ENCODE data around the gene STUB1. TPM values are rescaled to one million over a fixed set of nuclear protein-coding genes. Genes with fewer than 3 reads are reported as not detected.

The STUB1 gene
- 100 to 1,000 TPM; 126 to 160 TPM for total RNA-seq
- polyA plus RNA-seq (ENCODE audit: insufficient read depth, low read depth, low replicate concordance) = 93.3 TPM
- long read RNA-seq, donor 1, transcript STUB1-201 (7 exons, 1,472 nt) = major isoform, 45 of 58 reads
- long read RNA-seq, donor 1, transcript STUB1-204 (6 exons, 875 nt) = minor isoform, 9 of 58 reads
- long read RNA-seq, donor 1, partial matches to known transcripts = 0 of 58 reads
- long read RNA-seq, donor 1, other reads (novel, unspliced or antisense) = 0 of 58 reads
- long read RNA-seq, donor 2, transcript STUB1-201 (7 exons, 1,472 nt) = major isoform, 36 of 50 reads
- long read RNA-seq, donor 2, partial matches to known transcripts = 0 of 50 reads
- long read RNA-seq, donor 2, other reads (novel, unspliced or antisense) = 8 of 50 reads

- Histone ChIP-seq H3K9me3 (no peaks in the 10 kb centered on the region), H3K27me3 (no peaks in the 10 kb centered on the region), H3K4me1 (peaks cover 41% of the 10 kb centered on the region), H3K27ac (peak within 1 kb of the TSS; percentile 86 to 96), H3K36me3 (ENCODE audit: low read depth, missing control alignments) (no peaks in the 10 kb centered on the region), H3K4me3 (peak within 1 kb of the TSS; percentile 69 to 85)
- DNase-seq = peak; percentile 94
- intact Hi-C loops (cut with DNase I; ENCODE audit: low total_unique reads) = no loop called here
- WGBS, 2 donors = 0 to 1% methylated on average over 12 to 87 of the region's 91 CpGs
- TF ChIP-seq CTCF (IDR thresholded peaks at IDR 0.05) (no peak), POLR2A (IDR thresholded peaks at IDR 0.05) (no peak)
Observed at GRCh38 chr16:679814-680624, at the start of gene STUB1. Gene STUB1, plus strand, starts transcription at chr16:680410. Its CDS starts 116 bp downstream, at chr16:680526.

- H3K4me1 ChIP-seq = peaks cover 27% of the 10 kb centered on the region
- H3K36me3 ChIP-seq (ENCODE audit: low read depth, missing control alignments) = no peaks in the 10 kb centered on the region
- H3K27ac ChIP-seq = no peak within 1 kb of the TSS
- peak; percentile 38 for DNase-seq
- whole genome bisulfite sequencing, 2 donors = 27 to 37% methylated on average over 6 to 23 of the region's 23 CpGs
- H3K27me3 ChIP-seq = no peaks in the 10 kb centered on the region
- no peak for TF ChIP-seq POLR2A (IDR thresholded peaks at IDR 0.05)
- no peak for TF ChIP-seq CTCF (IDR thresholded peaks at IDR 0.05)
- no peak within 1 kb of the TSS for H3K4me3 ChIP-seq
- intact Hi-C loops (cut with DNase I; ENCODE audit: low total_unique reads) = loop anchor here (10.0 kb wide), 1 partner anchor 46 kb away; no protein-coding TSS in a partner anchor
- no peaks in the 10 kb centered on the region for H3K9me3 ChIP-seq
Observed at GRCh38 chr16:630815-631405, 49.3 kb upstream of the STUB1 start, which contains the start of gene WFIKKN1. Gene WFIKKN1, plus strand, starts transcription at chr16:630985. Its CDS starts 269 bp downstream, at chr16:631254.

- intact Hi-C loops (cut with DNase I; ENCODE audit: low total_unique reads) = loop anchor here (10.0 kb wide), 1 partner anchor 47 kb away; no protein-coding TSS in a partner anchor
- Histone ChIP-seq H3K27ac (no peak overlapping the region), H3K9me3 (no peaks in the 10 kb centered on the region), H3K4me3 (no peak overlapping the region), H3K36me3 (ENCODE audit: low read depth, missing control alignments) (no peaks in the 10 kb centered on the region), H3K27me3 (no peaks in the 10 kb centered on the region), H3K4me1 (peaks cover 27% of the 10 kb centered on the region)
- 63 to 67% methylated on average over 9 of the region's 9 CpGs for WGBS, 2 donors
- DNase-seq = no peak
- TF ChIP-seq POLR2A (IDR thresholded peaks at IDR 0.05) (no peak), CTCF (IDR thresholded peaks at IDR 0.05) (no peak)
Observed at GRCh38 chr16:631808-632358, 48.3 kb upstream of the STUB1 start.

GRCh38 chr16:632486-633335 lies 47.5 kb upstream of the STUB1 start:
- H3K9me3 ChIP-seq = no peaks in the 10 kb centered on the region
- no peak overlapping the region for H3K27ac ChIP-seq
- 89 to 94% methylated on average over 18 to 47 of the region's 67 CpGs for WGBS, 2 donors
- intact Hi-C loops (cut with DNase I; ENCODE audit: low total_unique reads) = loop anchor here (10.0 kb wide), 1 partner anchor 48 kb away; no protein-coding TSS in a partner anchor
- no peak for TF ChIP-seq CTCF (IDR thresholded peaks at IDR 0.05)
- no peak for TF ChIP-seq POLR2A (IDR thresholded peaks at IDR 0.05)
- no peaks in the 10 kb centered on the region for H3K27me3 ChIP-seq
- H3K36me3 ChIP-seq (ENCODE audit: low read depth, missing control alignments) = no peaks in the 10 kb centered on the region
- no peak for DNase-seq
- H3K4me3 ChIP-seq = no peak overlapping the region
- H3K4me1 ChIP-seq = peaks cover 33% of the 10 kb centered on the region
